Retinal pigment epithelial cell (primary cell): ENCODE results near the gene AP3M1.

ENCODE experiments used
- DNase-seq: peaks from one replicate; pipeline ENCODE4 v3.0.0-alpha.2; 2010; ENCODE audit warnings: low read depth
- H3K4me3 ChIP-seq: 2 replicates; pipeline ENCODE4 v1.5.1; 2011; ENCODE audit warnings: mild to moderate bottlenecking, low read length, control low read depth, moderate library complexity
- CTCF ChIP-seq: conservative IDR thresholded peaks from 2 replicates; pipeline ENCODE4 v1.5.1; 2011; ENCODE audit warnings: low read depth, low read length, control low read depth, inconsistent platforms

Gene AP3M1

GRCh38 chr10:74175510-74176379 is 25.1 kb upstream of the AP3M1 start:
- no peak for TF ChIP-seq CTCF
- DNase-seq, result no peak

DNA sequence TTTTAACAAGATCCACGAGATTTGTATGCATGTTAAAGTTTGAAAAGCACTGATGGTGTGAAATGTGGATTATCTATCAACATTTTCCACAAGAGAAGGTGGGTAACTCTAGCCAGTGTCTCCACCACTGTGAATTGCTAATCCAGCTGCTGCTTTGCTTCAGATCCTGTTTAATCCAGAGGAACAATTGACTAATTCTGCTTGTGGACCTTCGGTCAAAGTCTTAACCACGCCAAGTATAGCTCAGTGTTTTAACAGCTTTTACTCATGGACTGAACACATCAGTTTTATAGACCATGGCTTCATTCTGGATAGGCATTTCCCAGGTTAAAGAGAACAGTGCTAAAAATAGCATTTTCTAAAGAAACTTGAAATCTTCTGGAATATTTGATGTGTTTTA is 23.9 kb upstream of the AP3M1 start:
- no peak overlapping the region for H3K4me3 ChIP-seq
- DNase-seq, result no peak
- TF ChIP-seq CTCF, result no peak

More at GRCh38 chr10:74175510-74176379, 25.1 kb upstream of the AP3M1 start:
- peak overlapping the region; percentile 91 for H3K4me3 ChIP-seq

DNA sequence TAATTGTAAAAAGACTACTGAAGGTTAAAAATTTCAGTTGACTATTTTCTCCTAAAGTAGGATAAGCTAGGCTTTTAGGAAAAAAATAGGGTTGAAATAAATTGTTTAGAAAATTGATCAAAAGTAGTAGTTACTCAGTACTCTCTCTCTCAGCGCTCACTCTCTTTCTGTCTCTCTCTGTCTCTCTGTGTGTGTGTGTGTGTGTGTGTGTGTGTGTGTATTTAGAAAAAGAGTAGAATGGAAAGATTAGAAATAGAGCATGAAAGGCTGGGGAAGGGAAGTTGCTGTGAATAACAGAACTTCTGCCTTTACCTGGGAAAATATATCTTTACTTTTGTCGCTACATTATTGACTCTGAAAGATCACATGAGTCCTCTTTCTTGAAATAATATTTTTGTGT is 21.0 kb upstream of the AP3M1 start:
- H3K4me3 ChIP-seq, result no peak overlapping the region
- TF ChIP-seq CTCF, result no peak
- DNase-seq, result no peak

DNA sequence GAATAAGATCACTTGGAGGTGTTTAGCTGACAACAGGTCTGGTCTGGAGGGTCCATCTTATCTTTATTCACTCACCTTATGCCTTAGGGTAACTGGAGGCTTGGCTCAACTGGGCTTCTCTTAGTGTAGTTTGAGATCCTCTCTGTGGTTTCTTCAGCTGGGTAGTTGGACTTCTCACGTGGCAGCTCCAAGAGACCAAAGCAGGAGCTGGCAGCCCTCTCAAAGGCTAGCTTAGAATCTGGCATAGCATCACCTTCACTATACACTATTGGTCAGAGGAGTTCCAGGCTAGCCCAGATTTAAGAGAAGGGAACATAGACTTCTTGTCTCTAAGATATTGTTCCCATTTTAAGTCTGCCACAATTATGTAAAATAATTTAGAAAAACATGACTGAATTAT is 16.8 kb upstream of the AP3M1 start:
- DNase-seq, result no peak
- no peak overlapping the region for H3K4me3 ChIP-seq
- no peak for TF ChIP-seq CTCF

DNA sequence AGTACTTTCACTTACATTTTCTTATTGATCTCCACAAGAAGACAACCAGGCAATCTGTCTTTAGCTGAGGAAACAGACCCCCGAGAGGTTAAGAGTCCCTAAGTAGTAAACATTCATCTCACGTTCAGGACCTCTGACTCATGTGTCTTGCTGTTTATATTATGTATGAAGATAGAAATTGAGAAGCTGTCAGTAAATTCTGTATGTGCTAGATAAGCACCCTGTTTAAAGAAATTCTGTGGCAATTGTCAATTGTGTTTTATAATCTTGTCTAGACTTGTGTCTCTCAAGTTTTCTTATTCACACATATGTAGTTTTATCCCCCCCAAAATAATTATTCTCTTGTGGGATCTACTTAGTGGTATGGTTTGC is 14.9 kb upstream of the AP3M1 start:
- no peak for TF ChIP-seq CTCF
- DNase-seq, result no peak
- no peak overlapping the region for H3K4me3 ChIP-seq

DNA sequence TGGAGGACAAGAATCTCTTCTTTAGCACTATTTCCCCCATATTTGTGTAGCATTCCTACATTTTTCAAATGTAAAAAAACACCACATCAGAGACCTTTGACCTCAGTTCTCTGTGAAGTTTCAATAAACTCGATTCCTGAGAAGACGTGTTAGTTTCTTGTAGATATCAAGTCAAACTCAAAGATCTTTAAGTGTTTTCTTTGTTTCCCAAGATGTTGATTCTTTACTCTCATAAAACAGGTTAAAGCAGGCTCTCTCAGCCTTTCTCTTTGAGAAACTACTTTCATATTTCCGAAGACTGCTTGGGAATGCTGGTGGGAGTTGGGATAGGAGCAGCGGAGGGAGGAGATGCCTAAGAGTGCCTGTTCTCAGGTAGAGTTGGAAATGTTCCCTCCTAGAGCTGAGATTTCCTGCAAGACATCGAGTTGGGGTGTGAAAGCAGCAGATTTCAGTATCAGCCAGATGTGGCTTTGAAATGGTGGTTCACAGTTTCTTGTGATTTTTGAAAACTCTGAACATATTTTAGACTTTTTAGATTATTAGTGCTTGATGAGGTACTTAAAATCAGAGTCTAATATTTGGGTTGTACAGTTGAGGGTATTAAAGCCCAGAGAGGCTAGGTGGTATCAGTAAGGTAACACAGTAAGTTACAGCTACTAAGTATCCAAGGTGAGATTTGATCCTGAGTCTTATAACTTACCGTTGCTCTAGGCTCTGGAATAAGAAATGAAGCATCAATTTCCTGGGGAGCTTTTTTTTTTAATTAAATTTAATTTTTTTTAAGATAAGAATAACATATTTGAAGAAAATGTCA is 14.3 kb upstream of the AP3M1 start:
- no peak for TF ChIP-seq CTCF
- no peak overlapping the region for H3K4me3 ChIP-seq

More for the DNA sequence above, 14.3 kb upstream of the AP3M1 start:
- DNase-seq, result no peak
